ENCODE measurements around the gene UBE4B. TPM values are rescaled to one million over a fixed set of nuclear protein-coding genes. Genes with fewer than 3 reads are reported as not detected.

Gene UBE4B
- total RNA-seq, 1 experiment from 2014 or later = 37.0 TPM

GRCh38 chr1:10185759-10186158 is 153.0 kb downstream of the UBE4B start:
- Histone ChIP-seq H3K9me2 (replicated peaks; ENCODE audit: insufficient read depth, low read length) (no peaks in the 10 kb centered on the region), H3K4me1 (ENCODE audit: low read length) (no peaks in the 10 kb centered on the region; the same call in 1 of the 2 replicates), H4K20me1 (ENCODE audit: insufficient read depth, low read depth, low read length) (no peaks in the 10 kb centered on the region), H3K27ac (ENCODE audit: low read length) (no peak overlapping the region), H3K9me3 (ENCODE audit: low read length) (no peaks in the 10 kb centered on the region), H3K4me3 (ENCODE audit: low read length) (no peak overlapping the region), H3K4me2 (ENCODE audit: low read depth, low read length, poor library complexity, severe bottlenecking) (no peak overlapping the region), H2AFZ (ENCODE audit: low read length) (no peak overlapping the region), H3K9ac (ENCODE audit: low read length) (no peak overlapping the region), H3K36me3 (ENCODE audit: insufficient read depth, low read length) (no peaks in the 10 kb centered on the region), H3K79me2 (ENCODE audit: low read length) (no peaks in the 10 kb centered on the region), H3K27me3 (ENCODE audit: low read length) (no peaks in the 10 kb centered on the region)
- DNase-seq = no peak

DNA sequence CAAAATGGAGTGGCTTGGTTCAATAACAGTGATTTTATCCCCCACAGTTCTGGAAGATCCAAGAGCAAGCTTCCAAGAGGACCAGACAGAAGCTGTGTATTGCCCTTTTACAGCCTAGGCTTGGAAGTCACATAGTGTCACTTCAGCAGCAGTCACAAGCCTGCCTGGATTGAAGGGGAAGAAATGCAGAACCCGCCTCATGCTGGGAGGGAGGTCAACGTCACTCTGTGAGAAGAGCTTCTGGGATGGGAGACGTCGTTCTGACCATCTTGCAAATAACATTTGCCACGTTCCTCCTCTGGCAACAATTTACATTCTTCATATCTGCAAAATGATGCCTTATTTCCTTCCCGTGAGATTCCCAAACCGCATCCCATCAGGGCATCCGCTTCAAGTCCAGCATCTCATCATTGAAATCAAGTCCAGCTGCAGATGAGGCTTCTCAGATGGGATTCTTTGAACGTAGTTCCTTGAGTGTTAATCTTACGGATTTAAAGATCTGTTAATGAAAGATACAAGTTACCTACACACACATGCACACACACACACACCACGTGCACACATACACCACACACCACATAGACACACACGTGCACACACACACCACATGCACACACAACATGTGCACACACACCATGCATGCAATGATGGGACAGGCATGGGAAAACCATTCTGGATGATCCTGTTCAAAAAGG is 153.7 kb downstream of the UBE4B start:
- Histone ChIP-seq H3K79me2 (ENCODE audit: low read length) (no peaks in the 10 kb centered on the region), H3K27ac (ENCODE audit: low read length) (no peak overlapping the region), H3K27me3 (ENCODE audit: low read length) (no peaks in the 10 kb centered on the region), H4K20me1 (ENCODE audit: insufficient read depth, low read depth, low read length) (no peaks in the 10 kb centered on the region), H2AFZ (ENCODE audit: low read length) (no peak overlapping the region), H3K4me3 (ENCODE audit: low read length) (no peak overlapping the region), H3K9ac (ENCODE audit: low read length) (no peak overlapping the region), H3K9me2 (replicated peaks; ENCODE audit: insufficient read depth, low read length) (no peaks in the 10 kb centered on the region), H3K4me1 (ENCODE audit: low read length) (no peaks in the 10 kb centered on the region; the same call in 1 of the 2 replicates), H3K4me2 (ENCODE audit: low read depth, low read length, poor library complexity, severe bottlenecking) (no peak overlapping the region), H3K36me3 (ENCODE audit: insufficient read depth, low read length) (no peaks in the 10 kb centered on the region), H3K9me3 (ENCODE audit: low read length) (no peaks in the 10 kb centered on the region)
- DNase-seq = no peak

DNA sequence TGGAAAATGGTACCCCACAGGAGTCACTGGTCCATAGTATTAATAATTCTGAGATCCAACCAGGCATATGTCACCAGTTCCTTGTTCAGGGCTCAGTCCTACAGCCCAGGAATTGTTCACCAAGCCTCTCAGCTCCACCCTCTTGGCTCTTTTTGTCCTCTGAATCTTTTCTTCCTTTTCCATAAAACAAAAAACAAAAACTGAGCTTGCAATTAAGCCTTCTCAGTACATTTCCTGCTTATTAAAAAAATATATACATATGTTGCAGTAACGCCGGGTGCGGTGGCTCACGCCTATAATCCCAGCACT is 154.2 kb downstream of the UBE4B start:
- Histone ChIP-seq H3K79me2 (ENCODE audit: low read length) (no peaks in the 10 kb centered on the region), H3K4me1 (ENCODE audit: low read length) (no peaks in the 10 kb centered on the region; the same call in 1 of the 2 replicates), H2AFZ (ENCODE audit: low read length) (no peak overlapping the region), H3K9me2 (replicated peaks; ENCODE audit: insufficient read depth, low read length) (no peaks in the 10 kb centered on the region), H3K9ac (ENCODE audit: low read length) (no peak overlapping the region), H3K27me3 (ENCODE audit: low read length) (no peaks in the 10 kb centered on the region), H3K4me2 (ENCODE audit: low read depth, low read length, poor library complexity, severe bottlenecking) (no peak overlapping the region), H3K9me3 (ENCODE audit: low read length) (no peaks in the 10 kb centered on the region), H3K4me3 (ENCODE audit: low read length) (no peak overlapping the region), H3K36me3 (ENCODE audit: insufficient read depth, low read length) (no peaks in the 10 kb centered on the region), H3K27ac (ENCODE audit: low read length) (no peak overlapping the region), H4K20me1 (ENCODE audit: insufficient read depth, low read depth, low read length) (no peaks in the 10 kb centered on the region)
- no peak for DNase-seq

DNA sequence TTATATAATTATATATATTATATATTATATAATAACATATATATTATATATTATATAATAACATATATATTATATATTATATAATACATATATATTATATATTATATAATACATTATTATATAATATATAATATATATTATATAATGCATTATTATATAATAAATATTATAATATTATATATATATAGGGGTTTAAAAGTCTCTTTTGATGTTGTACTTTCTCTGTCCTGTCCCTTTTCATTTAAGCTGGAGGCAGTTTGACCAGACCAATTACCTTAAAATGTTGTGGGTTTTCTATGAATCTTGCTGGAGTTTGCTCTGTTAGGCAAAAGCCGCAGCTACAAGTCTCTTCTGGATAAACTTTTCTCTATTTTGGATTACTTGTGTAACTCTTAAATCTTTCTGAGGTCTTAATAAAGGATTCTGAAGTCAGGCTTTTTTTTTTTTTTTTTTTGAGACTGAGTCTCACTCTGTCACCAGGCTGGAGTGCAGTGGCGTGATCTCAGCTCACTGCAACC is 155.4 kb downstream of the UBE4B start:
- H3K27ac ChIP-seq (ENCODE audit: low read length) = no peak overlapping the region
- no peaks in the 10 kb centered on the region for H3K27me3 ChIP-seq (ENCODE audit: low read length)
- no peaks in the 10 kb centered on the region for H4K20me1 ChIP-seq (ENCODE audit: insufficient read depth, low read depth, low read length)
- no peaks in the 10 kb centered on the region for H3K36me3 ChIP-seq (ENCODE audit: insufficient read depth, low read length)
- no peak overlapping the region for H3K4me2 ChIP-seq (ENCODE audit: low read depth, low read length, poor library complexity, severe bottlenecking)
- no peak overlapping the region for H2AFZ ChIP-seq (ENCODE audit: low read length)
- no peak overlapping the region for H3K4me3 ChIP-seq (ENCODE audit: low read length)
- H3K79me2 ChIP-seq (ENCODE audit: low read length) = no peaks in the 10 kb centered on the region
- no peaks in the 10 kb centered on the region for H3K9me2 ChIP-seq (replicated peaks; ENCODE audit: insufficient read depth, low read length)
- H3K9ac ChIP-seq (ENCODE audit: low read length) = no peak overlapping the region
- no peaks in the 10 kb centered on the region; the same call in 1 of the 2 replicates for H3K4me1 ChIP-seq (ENCODE audit: low read length)
- no peaks in the 10 kb centered on the region for H3K9me3 ChIP-seq (ENCODE audit: low read length)
- no peak for DNase-seq

GRCh38 chr1:10189659-10190058 is 156.9 kb downstream of the UBE4B start:
- DNase-seq = no peak
- Histone ChIP-seq H3K4me2 (ENCODE audit: low read depth, low read length, poor library complexity, severe bottlenecking) (no peak overlapping the region), H3K27me3 (ENCODE audit: low read length) (no peaks in the 10 kb centered on the region)

DNA sequence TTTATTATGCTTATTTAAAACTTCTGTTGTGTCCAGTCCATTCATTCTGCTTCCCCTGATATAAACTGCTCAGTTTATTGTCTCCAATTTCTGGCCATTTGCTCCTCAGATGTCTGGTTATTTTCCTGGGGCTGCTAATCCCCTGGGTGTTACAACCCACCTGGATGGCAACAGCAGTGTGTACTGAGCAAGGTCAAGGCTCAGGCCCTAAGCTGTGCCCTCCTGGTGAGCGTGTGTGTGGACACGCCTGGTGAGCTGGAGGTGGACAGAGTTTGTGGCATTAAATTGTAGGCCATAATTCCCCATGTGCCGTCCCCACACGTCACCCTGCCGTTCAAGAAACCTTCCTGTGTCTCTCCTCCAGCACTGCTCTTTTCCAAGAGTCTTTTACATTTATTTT is 159.5 kb downstream of the UBE4B start:
- Histone ChIP-seq H3K4me2 (ENCODE audit: low read depth, low read length, poor library complexity, severe bottlenecking) (no peak overlapping the region), H3K4me1 (ENCODE audit: low read length) (no peaks in the 10 kb centered on the region; the same call in 1 of the 2 replicates), H3K9ac (ENCODE audit: low read length) (no peak overlapping the region), H3K36me3 (ENCODE audit: insufficient read depth, low read length) (no peaks in the 10 kb centered on the region), H3K9me3 (ENCODE audit: low read length) (no peaks in the 10 kb centered on the region), H3K27ac (ENCODE audit: low read length) (no peak overlapping the region), H4K20me1 (ENCODE audit: insufficient read depth, low read depth, low read length) (no peaks in the 10 kb centered on the region), H2AFZ (ENCODE audit: low read length) (no peak overlapping the region), H3K79me2 (ENCODE audit: low read length) (no peaks in the 10 kb centered on the region), H3K9me2 (replicated peaks; ENCODE audit: insufficient read depth, low read length) (no peaks in the 10 kb centered on the region), H3K27me3 (ENCODE audit: low read length) (no peaks in the 10 kb centered on the region), H3K4me3 (ENCODE audit: low read length) (no peak overlapping the region)
- no peak for DNase-seq

More at GRCh38 chr1:10189659-10190058, 156.9 kb downstream of the UBE4B start:
- Histone ChIP-seq H2AFZ (ENCODE audit: low read length) (no peak overlapping the region), H3K4me1 (ENCODE audit: low read length) (no peaks in the 10 kb centered on the region; the same call in 1 of the 2 replicates), H3K9ac (ENCODE audit: low read length) (no peak overlapping the region), H3K4me3 (ENCODE audit: low read length) (no peak overlapping the region), H3K27ac (ENCODE audit: low read length) (no peak overlapping the region), H3K79me2 (ENCODE audit: low read length) (no peaks in the 10 kb centered on the region), H3K36me3 (ENCODE audit: insufficient read depth, low read length) (no peaks in the 10 kb centered on the region), H3K9me2 (replicated peaks; ENCODE audit: insufficient read depth, low read length) (no peaks in the 10 kb centered on the region), H3K9me3 (ENCODE audit: low read length) (no peaks in the 10 kb centered on the region), H4K20me1 (ENCODE audit: insufficient read depth, low read depth, low read length) (no peaks in the 10 kb centered on the region)

GRCh38 chr1:10193288-10193687 is 160.5 kb downstream of the UBE4B start:
- no peak overlapping the region for H3K27ac ChIP-seq (ENCODE audit: low read length)
- H3K9me3 ChIP-seq (ENCODE audit: low read length) = no peaks in the 10 kb centered on the region
- no peaks in the 10 kb centered on the region for H3K36me3 ChIP-seq (ENCODE audit: insufficient read depth, low read length)
- H3K4me3 ChIP-seq (ENCODE audit: low read length) = no peak overlapping the region
- no peak overlapping the region for H3K9ac ChIP-seq (ENCODE audit: low read length)
- no peak for DNase-seq
- H2AFZ ChIP-seq (ENCODE audit: low read length) = no peak overlapping the region
- H3K9me2 ChIP-seq (replicated peaks; ENCODE audit: insufficient read depth, low read length) = no peaks in the 10 kb centered on the region
- H3K4me1 ChIP-seq (ENCODE audit: low read length) = no peaks in the 10 kb centered on the region; the same call in 1 of the 2 replicates
- no peaks in the 10 kb centered on the region for H3K79me2 ChIP-seq (ENCODE audit: low read length)
- H3K4me2 ChIP-seq (ENCODE audit: low read depth, low read length, poor library complexity, severe bottlenecking) = no peak overlapping the region
- no peaks in the 10 kb centered on the region for H3K27me3 ChIP-seq (ENCODE audit: low read length)
- no peaks in the 10 kb centered on the region for H4K20me1 ChIP-seq (ENCODE audit: insufficient read depth, low read depth, low read length)

- H3K4me2 ChIP-seq (ENCODE audit: low read depth, low read length, poor library complexity, severe bottlenecking) = no peak overlapping the region
- no peak overlapping the region for H3K27ac ChIP-seq (ENCODE audit: low read length)
Measured at GRCh38 chr1:10195570-10195969, 162.8 kb downstream of the UBE4B start.

More at GRCh38 chr1:10195570-10195969, 162.8 kb downstream of the UBE4B start:
- Histone ChIP-seq H3K79me2 (ENCODE audit: low read length) (no peaks in the 10 kb centered on the region), H3K9me3 (ENCODE audit: low read length) (no peaks in the 10 kb centered on the region), H2AFZ (ENCODE audit: low read length) (no peak overlapping the region), H3K9me2 (replicated peaks; ENCODE audit: insufficient read depth, low read length) (no peaks in the 10 kb centered on the region), H3K4me1 (ENCODE audit: low read length) (no peaks in the 10 kb centered on the region), H4K20me1 (ENCODE audit: insufficient read depth, low read depth, low read length) (no peaks in the 10 kb centered on the region), H3K27me3 (ENCODE audit: low read length) (no peaks in the 10 kb centered on the region), H3K4me3 (ENCODE audit: low read length) (no peak overlapping the region), H3K9ac (ENCODE audit: low read length) (no peak overlapping the region), H3K36me3 (ENCODE audit: insufficient read depth, low read length) (no peaks in the 10 kb centered on the region)
- no peak for DNase-seq
